ENCODE data around the gene EIF2B4. TPM values are rescaled to one million over a fixed set of nuclear protein-coding genes. Genes with fewer than 3 reads are reported as not detected.

Gene EIF2B4
- total and polyA plus RNA-seq, 2 of the 13 experiments (the other 11 are each of a cell fraction or from before 2014, with no cell fraction given): 91.5 to 96.4 TPM

DNA sequence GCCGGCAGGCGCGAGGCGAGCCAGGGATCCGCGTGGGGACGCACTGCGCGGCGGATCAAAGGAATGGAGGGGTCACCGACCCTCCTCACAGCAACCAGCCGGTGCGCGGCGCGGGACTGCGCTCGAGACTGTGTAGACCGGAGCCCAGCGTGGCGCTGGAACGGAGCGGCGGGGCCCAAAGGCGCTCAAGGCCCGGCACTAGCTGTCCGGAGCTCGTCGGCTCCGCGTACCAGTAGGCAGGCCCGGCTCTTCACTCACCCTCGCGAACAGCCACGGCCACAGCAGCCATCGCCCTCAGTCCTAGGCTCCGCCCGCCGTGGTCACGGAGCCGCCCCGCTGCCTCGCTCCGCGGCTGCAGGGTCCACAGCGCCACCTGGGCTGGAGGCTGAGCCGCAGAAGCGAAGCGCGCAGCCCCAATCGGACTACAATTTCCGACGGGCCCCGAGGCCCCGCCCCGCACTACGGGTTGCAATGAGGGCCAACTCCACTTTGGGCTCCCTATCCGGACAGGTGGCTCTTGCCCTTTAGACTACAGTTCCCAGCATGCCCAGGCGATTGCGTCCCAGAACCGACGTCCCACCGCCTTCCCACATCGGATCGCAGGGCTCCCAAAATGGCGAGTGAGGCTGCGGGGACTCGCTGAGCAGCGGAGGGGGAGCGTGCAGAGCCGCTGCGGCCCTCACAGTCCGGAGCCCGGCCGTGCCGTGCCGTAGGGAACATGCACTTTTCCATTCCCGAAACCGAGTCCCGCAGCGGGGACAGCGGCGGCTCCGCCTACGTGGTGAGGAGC is at the start of gene EIF2B4, which contains the start of gene SNX17 (continued):
- TF ChIP-seq KLF6 (CRISPR knock-in tag; IDR thresholded peaks at IDR 0.05) (peak; percentile 85; the same call in 1 of the 2 replicates), ZNF274 (CRISPR knock-in tag; IDR thresholded peaks at IDR 0.05) (no peak; the same call in 1 of the 2 replicates), MIER2 (CRISPR knock-in tag; IDR thresholded peaks at IDR 0.05) (peak; percentile 57; the same call in 1 of the 2 replicates), ZNF44 (CRISPR knock-in tag; IDR thresholded peaks at IDR 0.05) (peak; percentile 20), NFKBIZ (CRISPR knock-in tag; IDR thresholded peaks at IDR 0.05) (no peak; the same call in 1 of the 2 replicates), BORCS8-MEF2B (CRISPR knock-in tag; IDR thresholded peaks at IDR 0.05) (peak; percentile 84), SMAD3 (CRISPR knock-in tag; IDR thresholded peaks at IDR 0.05) (peak; percentile 98), CCAR2 (optimal IDR thresholded peaks at IDR 0.05; ENCODE audit: low read depth, low read length) (peak; percentile 38), ZNF777 (CRISPR knock-in tag; IDR thresholded peaks at IDR 0.05) (peak; percentile 88), ZNF124 (CRISPR knock-in tag; IDR thresholded peaks at IDR 0.05) (peak; percentile 95; the same call in 1 of the 2 replicates), EED (CRISPR knock-in tag; IDR thresholded peaks at IDR 0.05) (peak; percentile 8; the same call in 1 of the 2 replicates), ZNF619 (CRISPR knock-in tag; IDR thresholded peaks at IDR 0.05) (peak; percentile 98; the same call in 1 of the 2 replicates), ATF1 (CRISPR knock-in tag; IDR thresholded peaks at IDR 0.05) (peak; percentile 92), ZNF484 (CRISPR knock-in tag; IDR thresholded peaks at IDR 0.05; ENCODE audit: borderline replicate concordance, low read depth) (0 out of 2 replicates have a peak, but pooled peaks have one; percentile 51), CHCHD3 (CRISPR knock-in tag; IDR thresholded peaks at IDR 0.05) (peak; percentile 98), ZNF839 (CRISPR knock-in tag; IDR thresholded peaks at IDR 0.05; ENCODE audit: borderline replicate concordance) (peak; percentile 59; the same call in 1 of the 2 replicates), POLR2A (IDR thresholded peaks at IDR 0.05; ENCODE audit: insufficient read depth in 1 of 2, low read depth in 2 of 2, low read length in 2 of 2) (peak in 1 of 2 experiments; percentile 92; a peak in 2 of 4 replicates), ZNF468 (CRISPR knock-in tag; IDR thresholded peaks at IDR 0.05) (0 out of 2 replicates have a peak, but pooled peaks have one; percentile 68), ZNF747 (CRISPR knock-in tag; IDR thresholded peaks at IDR 0.05; ENCODE audit: borderline replicate concordance) (peak; percentile 97; the same call in 1 of the 2 replicates), NR1H2 (CRISPR knock-in tag; IDR thresholded peaks at IDR 0.05; ENCODE audit: borderline replicate concordance, low read depth) (no peak; the same call in 1 of the 2 replicates), PLRG1 (conservative IDR thresholded peaks at IDR 0.05) (no peak), TAF1 (CRISPR knock-in tag; IDR thresholded peaks at IDR 0.05) (peak; percentile 98)
- TF ChIP-seq, protein P1, sequence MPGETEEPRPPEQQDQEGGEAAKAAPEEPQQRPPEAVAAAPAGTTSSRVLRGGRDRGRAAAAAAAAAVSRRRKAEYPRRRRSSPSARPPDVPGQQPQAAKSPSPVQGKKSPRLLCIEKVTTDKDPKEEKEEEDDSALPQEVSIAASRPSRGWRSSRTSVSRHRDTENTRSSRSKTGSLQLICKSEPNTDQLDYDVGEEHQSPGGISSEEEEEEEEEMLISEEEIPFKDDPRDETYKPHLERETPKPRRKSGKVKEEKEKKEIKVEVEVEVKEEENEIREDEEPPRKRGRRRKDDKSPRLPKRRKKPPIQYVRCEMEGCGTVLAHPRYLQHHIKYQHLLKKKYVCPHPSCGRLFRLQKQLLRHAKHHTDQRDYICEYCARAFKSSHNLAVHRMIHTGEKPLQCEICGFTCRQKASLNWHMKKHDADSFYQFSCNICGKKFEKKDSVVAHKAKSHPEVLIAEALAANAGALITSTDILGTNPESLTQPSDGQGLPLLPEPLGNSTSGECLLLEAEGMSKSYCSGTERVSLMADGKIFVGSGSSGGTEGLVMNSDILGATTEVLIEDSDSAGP (CRISPR knock-in tag; IDR thresholded peaks at IDR 0.05; ENCODE audit: borderline replicate concordance): peak; percentile 98
- TF ChIP-seq, protein P2, sequence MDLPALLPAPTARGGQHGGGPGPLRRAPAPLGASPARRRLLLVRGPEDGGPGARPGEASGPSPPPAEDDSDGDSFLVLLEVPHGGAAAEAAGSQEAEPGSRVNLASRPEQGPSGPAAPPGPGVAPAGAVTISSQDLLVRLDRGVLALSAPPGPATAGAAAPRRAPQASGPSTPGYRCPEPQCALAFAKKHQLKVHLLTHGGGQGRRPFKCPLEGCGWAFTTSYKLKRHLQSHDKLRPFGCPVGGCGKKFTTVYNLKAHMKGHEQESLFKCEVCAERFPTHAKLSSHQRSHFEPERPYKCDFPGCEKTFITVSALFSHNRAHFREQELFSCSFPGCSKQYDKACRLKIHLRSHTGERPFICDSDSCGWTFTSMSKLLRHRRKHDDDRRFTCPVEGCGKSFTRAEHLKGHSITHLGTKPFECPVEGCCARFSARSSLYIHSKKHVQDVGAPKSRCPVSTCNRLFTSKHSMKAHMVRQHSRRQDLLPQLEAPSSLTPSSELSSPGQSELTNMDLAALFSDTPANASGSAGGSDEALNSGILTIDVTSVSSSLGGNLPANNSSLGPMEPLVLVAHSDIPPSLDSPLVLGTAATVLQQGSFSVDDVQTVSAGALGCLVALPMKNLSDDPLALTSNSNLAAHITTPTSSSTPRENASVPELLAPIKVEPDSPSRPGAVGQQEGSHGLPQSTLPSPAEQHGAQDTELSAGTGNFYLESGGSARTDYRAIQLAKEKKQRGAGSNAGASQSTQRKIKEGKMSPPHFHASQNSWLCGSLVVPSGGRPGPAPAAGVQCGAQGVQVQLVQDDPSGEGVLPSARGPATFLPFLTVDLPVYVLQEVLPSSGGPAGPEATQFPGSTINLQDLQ (CRISPR knock-in tag; IDR thresholded peaks at IDR 0.05): peak; percentile 95
- TF ChIP-seq, protein P3, sequence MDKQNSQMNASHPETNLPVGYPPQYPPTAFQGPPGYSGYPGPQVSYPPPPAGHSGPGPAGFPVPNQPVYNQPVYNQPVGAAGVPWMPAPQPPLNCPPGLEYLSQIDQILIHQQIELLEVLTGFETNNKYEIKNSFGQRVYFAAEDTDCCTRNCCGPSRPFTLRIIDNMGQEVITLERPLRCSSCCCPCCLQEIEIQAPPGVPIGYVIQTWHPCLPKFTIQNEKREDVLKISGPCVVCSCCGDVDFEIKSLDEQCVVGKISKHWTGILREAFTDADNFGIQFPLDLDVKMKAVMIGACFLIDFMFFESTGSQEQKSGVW (CRISPR knock-in tag; IDR thresholded peaks at IDR 0.05; ENCODE audit: borderline replicate concordance): peak; percentile 25; the same call in 1 of the 2 replicates
- TF ChIP-seq, protein P4, sequence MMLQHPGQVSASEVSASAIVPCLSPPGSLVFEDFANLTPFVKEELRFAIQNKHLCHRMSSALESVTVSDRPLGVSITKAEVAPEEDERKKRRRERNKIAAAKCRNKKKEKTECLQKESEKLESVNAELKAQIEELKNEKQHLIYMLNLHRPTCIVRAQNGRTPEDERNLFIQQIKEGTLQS (CRISPR knock-in tag; IDR thresholded peaks at IDR 0.05): 0 out of 2 replicates have a peak, but pooled peaks have one; percentile 6
